ENCODE data around the gene PFKP.

Gene PFKP

GRCh38 chr10:3136336-3136735, 69.0 kb downstream of the PFKP start:
- DNase-seq, result no peak
- no peak for ATAC-seq

- ATAC-seq (no peak), DNase-seq (no peak)
These were observed 69.6 kb downstream of the PFKP start for GRCh38 chr10:3136763-3137611.

- ATAC-seq, result no peak
- no peak for DNase-seq
These were observed 70.8 kb downstream of the PFKP start for GRCh38 chr10:3137958-3138726.

- DNase-seq (no peak), ATAC-seq (no peak)
These were observed 72.0 kb downstream of the PFKP start for GRCh38 chr10:3139216-3139910.

- no peak for DNase-seq
- no peak for ATAC-seq
These were observed 72.9 kb downstream of the PFKP start for GRCh38 chr10:3140280-3140679.

GRCh38 chr10:3141351-3142005, 74.1 kb downstream of the PFKP start:
- DNase-seq (no peak), ATAC-seq (no peak)

- ATAC-seq (peak; percentile 25), DNase-seq (no peak)
These were observed 75.0 kb downstream of the PFKP start for GRCh38 chr10:3142146-3142875.

GRCh38 chr10:3143366-3143765, 76.0 kb downstream of the PFKP start:
- ATAC-seq, result no peak
- no peak for DNase-seq

- ATAC-seq (no peak), DNase-seq (no peak)
These were observed 76.6 kb downstream of the PFKP start for GRCh38 chr10:3143791-3144434.

GRCh38 chr10:3145366-3145765, 78.0 kb downstream of the PFKP start:
- no peak for ATAC-seq
- DNase-seq, result no peak

GRCh38 chr10:3146289-3146688, 78.9 kb downstream of the PFKP start:
- DNase-seq (no peak), ATAC-seq (no peak)

- DNase-seq (no peak), ATAC-seq (no peak)
These were observed 79.9 kb downstream of the PFKP start for GRCh38 chr10:3147117-3147820.

GRCh38 chr10:3148041-3148440, 80.7 kb downstream of the PFKP start:
- no peak for DNase-seq
- ATAC-seq, result no peak

- no peak for ATAC-seq
- DNase-seq, result no peak
These were observed 81.6 kb downstream of the PFKP start for GRCh38 chr10:3148994-3149393.

GRCh38 chr10:3149918-3150317, 82.6 kb downstream of the PFKP start:
- no peak for DNase-seq

GRCh38 chr10:3150366-3150765, 83.0 kb downstream of the PFKP start:
- no peak for ATAC-seq
- no peak for DNase-seq

More at GRCh38 chr10:3149918-3150317, 82.6 kb downstream of the PFKP start:
- no peak for ATAC-seq

GRCh38 chr10:3150961-3151360, 83.6 kb downstream of the PFKP start:
- ATAC-seq, result no peak
- DNase-seq, result no peak

- no peak for ATAC-seq
These were observed 84.7 kb downstream of the PFKP start for GRCh38 chr10:3151889-3152565.

GRCh38 chr10:3152566-3152935, 85.2 kb downstream of the PFKP start:
- ATAC-seq, result no peak

More at GRCh38 chr10:3151889-3152565, 84.7 kb downstream of the PFKP start:
- DNase-seq, result no peak

GRCh38 chr10:3154666-3155065, 87.3 kb downstream of the PFKP start:
- ATAC-seq (no peak), DNase-seq (no peak)

More at GRCh38 chr10:3152566-3152935, 85.2 kb downstream of the PFKP start:
- no peak for DNase-seq
